ENCODE results near the gene SUSD3.

The SUSD3 gene

GRCh38 chr9:93124793-93125192 is 66.3 kb downstream of the SUSD3 start:
- peaks cover 17% of the 10 kb centered on the region for H3K4me1 ChIP-seq (ENCODE audit: control insufficient read depth, insufficient read depth, low read length)
- H3K27ac ChIP-seq (ENCODE audit: insufficient read depth, low read depth, low read length, poor library complexity, severe bottlenecking), result no peak overlapping the region
- H3K36me3 ChIP-seq (ENCODE audit: control insufficient read depth, insufficient read depth, low read length), result no peaks in the 10 kb centered on the region
- WGBS, 2 experiments, result 95 to 96% methylated on average over 16 of the region's 16 CpGs
- no peaks in the 10 kb centered on the region for H3K9me3 ChIP-seq (ENCODE audit: control insufficient read depth, low read length)
- H3K27me3 ChIP-seq (ENCODE audit: control insufficient read depth, insufficient read depth, low read length, poor library complexity, severe bottlenecking), result no peaks in the 10 kb centered on the region
- H3K4me3 ChIP-seq (ENCODE audit: insufficient read depth, low read depth, low read length), result no peak overlapping the region

GRCh38 chr9:93125331-93125894 is 66.9 kb downstream of the SUSD3 start:
- H3K27ac ChIP-seq (ENCODE audit: insufficient read depth, low read depth, low read length, poor library complexity, severe bottlenecking), result no peak overlapping the region
- H3K4me3 ChIP-seq (ENCODE audit: insufficient read depth, low read depth, low read length), result no peak overlapping the region
- WGBS, 2 experiments, result 95% methylated on average over 10 of the region's 10 CpGs
- H3K9me3 ChIP-seq (ENCODE audit: control insufficient read depth, low read length), result no peaks in the 10 kb centered on the region
- no peaks in the 10 kb centered on the region for H3K36me3 ChIP-seq (ENCODE audit: control insufficient read depth, insufficient read depth, low read length)
- peaks cover 17% of the 10 kb centered on the region for H3K4me1 ChIP-seq (ENCODE audit: control insufficient read depth, insufficient read depth, low read length)
- H3K27me3 ChIP-seq (ENCODE audit: control insufficient read depth, insufficient read depth, low read length, poor library complexity, severe bottlenecking), result no peaks in the 10 kb centered on the region

- no peaks in the 10 kb centered on the region for H3K27me3 ChIP-seq (ENCODE audit: control insufficient read depth, insufficient read depth, low read length, poor library complexity, severe bottlenecking)
- H3K4me3 ChIP-seq (ENCODE audit: insufficient read depth, low read depth, low read length), result no peak overlapping the region
- no peak overlapping the region for H3K27ac ChIP-seq (ENCODE audit: insufficient read depth, low read depth, low read length, poor library complexity, severe bottlenecking)
- peaks cover 17% of the 10 kb centered on the region for H3K4me1 ChIP-seq (ENCODE audit: control insufficient read depth, insufficient read depth, low read length)
- WGBS, 2 experiments, result 89 to 92% methylated on average over 23 of the region's 23 CpGs
- no peaks in the 10 kb centered on the region for H3K9me3 ChIP-seq (ENCODE audit: control insufficient read depth, low read length)
- no peaks in the 10 kb centered on the region for H3K36me3 ChIP-seq (ENCODE audit: control insufficient read depth, insufficient read depth, low read length)
These were observed 67.8 kb downstream of the SUSD3 start for GRCh38 chr9:93126151-93126781.

GRCh38 chr9:93126825-93127368 is 68.4 kb downstream of the SUSD3 start:
- Histone ChIP-seq H3K4me3 (ENCODE audit: insufficient read depth, low read depth, low read length) (no peak overlapping the region), H3K27ac (ENCODE audit: insufficient read depth, low read depth, low read length, poor library complexity, severe bottlenecking) (no peak overlapping the region)
- 57 to 62% methylated on average over 18 of the region's 18 CpGs for WGBS, 2 experiments

GRCh38 chr9:93127395-93127911 is 69.0 kb downstream of the SUSD3 start:
- Histone ChIP-seq H3K36me3 (ENCODE audit: control insufficient read depth, insufficient read depth, low read length) (no peaks in the 10 kb centered on the region), H3K9me3 (ENCODE audit: control insufficient read depth, low read length) (no peaks in the 10 kb centered on the region), H3K27me3 (ENCODE audit: control insufficient read depth, insufficient read depth, low read length, poor library complexity, severe bottlenecking) (no peaks in the 10 kb centered on the region), H3K4me1 (ENCODE audit: control insufficient read depth, insufficient read depth, low read length) (peaks cover 19% of the 10 kb centered on the region), H3K4me3 (ENCODE audit: insufficient read depth, low read depth, low read length) (no peak overlapping the region), H3K27ac (ENCODE audit: insufficient read depth, low read depth, low read length, poor library complexity, severe bottlenecking) (no peak overlapping the region)
- WGBS, 2 experiments, result 82 to 85% methylated on average over 8 of the region's 8 CpGs

More at GRCh38 chr9:93126825-93127368, 68.4 kb downstream of the SUSD3 start:
- no peaks in the 10 kb centered on the region for H3K27me3 ChIP-seq (ENCODE audit: control insufficient read depth, insufficient read depth, low read length, poor library complexity, severe bottlenecking)
- H3K36me3 ChIP-seq (ENCODE audit: control insufficient read depth, insufficient read depth, low read length), result no peaks in the 10 kb centered on the region
- H3K9me3 ChIP-seq (ENCODE audit: control insufficient read depth, low read length), result no peaks in the 10 kb centered on the region
- peaks cover 17% of the 10 kb centered on the region for H3K4me1 ChIP-seq (ENCODE audit: control insufficient read depth, insufficient read depth, low read length)

GRCh38 chr9:93128011-93128714 is 69.7 kb downstream of the SUSD3 start:
- no peaks in the 10 kb centered on the region for H3K9me3 ChIP-seq (ENCODE audit: control insufficient read depth, low read length)
- no peaks in the 10 kb centered on the region for H3K36me3 ChIP-seq (ENCODE audit: control insufficient read depth, insufficient read depth, low read length)
- H3K27ac ChIP-seq (ENCODE audit: insufficient read depth, low read depth, low read length, poor library complexity, severe bottlenecking), result no peak overlapping the region
- peaks cover 26% of the 10 kb centered on the region for H3K4me1 ChIP-seq (ENCODE audit: control insufficient read depth, insufficient read depth, low read length)
- H3K27me3 ChIP-seq (ENCODE audit: control insufficient read depth, insufficient read depth, low read length, poor library complexity, severe bottlenecking), result peaks cover 3% of the 10 kb centered on the region
- H3K4me3 ChIP-seq (ENCODE audit: insufficient read depth, low read depth, low read length), result no peak overlapping the region
- WGBS, 2 experiments, result 92 to 96% methylated on average over 14 of the region's 14 CpGs

GRCh38 chr9:93128715-93129224 is 70.3 kb downstream of the SUSD3 start:
- Histone ChIP-seq H3K27me3 (ENCODE audit: control insufficient read depth, insufficient read depth, low read length, poor library complexity, severe bottlenecking) (peaks cover 9% of the 10 kb centered on the region), H3K36me3 (ENCODE audit: control insufficient read depth, insufficient read depth, low read length) (no peaks in the 10 kb centered on the region), H3K9me3 (ENCODE audit: control insufficient read depth, low read length) (no peaks in the 10 kb centered on the region), H3K4me3 (ENCODE audit: insufficient read depth, low read depth, low read length) (no peak overlapping the region), H3K4me1 (ENCODE audit: control insufficient read depth, insufficient read depth, low read length) (peaks cover 30% of the 10 kb centered on the region), H3K27ac (ENCODE audit: insufficient read depth, low read depth, low read length, poor library complexity, severe bottlenecking) (no peak overlapping the region)
- WGBS, 2 experiments, result 94% methylated on average over 10 of the region's 10 CpGs

GRCh38 chr9:93129286-93129685 is 70.8 kb downstream of the SUSD3 start:
- 92 to 94% methylated on average over 8 of the region's 8 CpGs for WGBS, 2 experiments
- no peaks in the 10 kb centered on the region for H3K36me3 ChIP-seq (ENCODE audit: control insufficient read depth, insufficient read depth, low read length)
- no peak overlapping the region for H3K27ac ChIP-seq (ENCODE audit: insufficient read depth, low read depth, low read length, poor library complexity, severe bottlenecking)

GRCh38 chr9:93129691-93130500 is 71.4 kb downstream of the SUSD3 start:
- Histone ChIP-seq H3K4me1 (ENCODE audit: control insufficient read depth, insufficient read depth, low read length) (peaks cover 34% of the 10 kb centered on the region), H3K36me3 (ENCODE audit: control insufficient read depth, insufficient read depth, low read length) (no peaks in the 10 kb centered on the region), H3K9me3 (ENCODE audit: control insufficient read depth, low read length) (no peaks in the 10 kb centered on the region), H3K27me3 (ENCODE audit: control insufficient read depth, insufficient read depth, low read length, poor library complexity, severe bottlenecking) (peaks cover 13% of the 10 kb centered on the region), H3K4me3 (ENCODE audit: insufficient read depth, low read depth, low read length) (no peak overlapping the region), H3K27ac (ENCODE audit: insufficient read depth, low read depth, low read length, poor library complexity, severe bottlenecking) (no peak overlapping the region)
- WGBS, 2 experiments, result 92 to 94% methylated on average over 11 of the region's 11 CpGs

More at GRCh38 chr9:93129286-93129685, 70.8 kb downstream of the SUSD3 start:
- Histone ChIP-seq H3K4me1 (ENCODE audit: control insufficient read depth, insufficient read depth, low read length) (peaks cover 30% of the 10 kb centered on the region), H3K9me3 (ENCODE audit: control insufficient read depth, low read length) (no peaks in the 10 kb centered on the region), H3K27me3 (ENCODE audit: control insufficient read depth, insufficient read depth, low read length, poor library complexity, severe bottlenecking) (peaks cover 9% of the 10 kb centered on the region), H3K4me3 (ENCODE audit: insufficient read depth, low read depth, low read length) (no peak overlapping the region)

Measured in ectodermal cell (in vitro differentiated cells).